GM18517 (cell line): ENCODE measurements around the gene ARID3C.
A peak's percentile ranks its signal among the peaks of the same experiment; 100 is the strongest.
"Not testable (repeated sequence)": the region's sequence is repeated elsewhere in the genome, so short reads cannot be mapped to it uniquely, and the experiment has no call there.

ENCODE experiments used
- ATAC-seq: cut with Tn5 transposase; IDR thresholded peaks from one replicate; pipeline ENCODE4 v1.9.1; 2021; ENCODE audit warnings: mild to moderate bottlenecking, moderate library complexity; ENCODE audit not compliant: unreplicated experiment

Gene ARID3C

DNA sequence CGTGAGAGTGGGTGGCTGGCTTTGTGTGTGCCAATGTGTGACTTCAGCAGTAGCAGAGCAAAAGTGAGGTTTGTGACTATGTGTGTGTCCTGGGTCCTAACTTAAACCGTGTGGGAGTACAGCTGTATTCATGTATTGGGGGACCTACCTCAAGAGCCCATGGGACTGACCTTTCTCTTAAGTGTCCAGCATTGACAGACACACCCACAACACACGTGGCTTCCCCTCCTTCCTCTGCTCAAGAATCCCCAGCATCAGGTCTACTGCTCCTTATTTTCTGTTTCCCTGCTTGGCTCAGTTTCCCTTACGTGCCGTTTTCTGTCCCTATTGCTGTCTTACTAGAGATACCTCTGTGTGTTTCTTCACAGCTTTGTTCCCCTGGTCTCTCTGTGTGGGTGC lies 23.7 kb upstream of the ARID3C start:
- no peak for ATAC-seq

DNA sequence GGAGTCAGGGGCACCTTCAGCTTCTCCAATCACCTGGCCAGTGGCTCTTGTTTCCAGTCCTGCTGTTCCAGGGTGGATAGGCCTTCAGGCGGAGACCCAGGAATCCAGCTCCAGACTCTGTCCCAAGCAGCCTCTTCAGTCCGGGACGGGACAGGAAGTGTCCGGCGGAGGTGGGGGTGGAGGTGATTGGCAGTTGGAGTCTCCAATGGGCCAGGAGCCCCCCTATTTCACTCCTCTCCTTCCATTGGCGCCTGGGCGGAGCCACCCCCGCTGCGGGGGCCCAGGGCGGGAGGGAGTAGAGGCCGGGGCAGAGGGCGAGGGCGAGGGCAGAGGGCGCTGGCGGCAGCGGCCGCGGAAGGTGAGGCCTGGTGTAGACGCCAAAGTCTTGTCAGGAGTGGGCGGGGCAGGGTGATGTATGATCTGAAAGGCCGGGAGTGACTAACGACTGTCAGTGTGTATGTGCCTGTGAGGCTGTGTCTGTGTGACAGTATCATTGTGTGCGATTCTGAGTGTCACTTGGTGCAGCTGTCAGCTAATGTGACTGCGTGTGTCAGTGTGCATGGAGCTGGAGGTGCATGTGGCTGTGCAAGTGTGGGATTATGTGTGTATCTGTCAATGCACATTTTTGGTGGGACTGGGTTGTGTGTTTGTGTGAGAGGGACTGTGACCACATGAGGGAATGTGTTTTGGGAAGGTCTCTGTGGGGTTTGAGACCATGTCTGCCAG lies 23.2 kb upstream of the ARID3C start, which contains the start of gene IL11RA:
TSS of gene IL11RA (plus strand) at position 310 of the 726 bp plus-strand sequence. CDS start 3,033 bp downstream, outside the sequence.
- ATAC-seq = no peak

DNA sequence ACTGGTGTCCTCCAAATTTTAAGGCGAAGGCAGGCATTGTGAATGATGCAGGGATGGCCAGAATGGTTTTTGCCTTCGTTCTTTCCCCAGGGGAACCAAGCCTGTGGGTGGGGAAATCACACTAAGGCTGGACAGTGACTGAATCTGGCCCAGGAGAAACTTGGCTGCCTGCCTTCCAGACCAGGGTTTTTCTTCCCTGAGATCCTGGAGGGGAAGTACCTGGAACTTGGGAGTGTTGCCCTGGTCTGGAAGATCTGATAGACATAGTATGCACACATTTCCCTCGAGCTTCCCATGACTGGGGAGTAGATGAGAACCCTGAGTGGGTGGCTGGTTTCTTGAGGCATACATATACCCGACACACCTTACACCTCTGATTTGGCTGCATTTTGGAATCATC lies 22.5 kb upstream of the ARID3C start:
- no peak for ATAC-seq

DNA sequence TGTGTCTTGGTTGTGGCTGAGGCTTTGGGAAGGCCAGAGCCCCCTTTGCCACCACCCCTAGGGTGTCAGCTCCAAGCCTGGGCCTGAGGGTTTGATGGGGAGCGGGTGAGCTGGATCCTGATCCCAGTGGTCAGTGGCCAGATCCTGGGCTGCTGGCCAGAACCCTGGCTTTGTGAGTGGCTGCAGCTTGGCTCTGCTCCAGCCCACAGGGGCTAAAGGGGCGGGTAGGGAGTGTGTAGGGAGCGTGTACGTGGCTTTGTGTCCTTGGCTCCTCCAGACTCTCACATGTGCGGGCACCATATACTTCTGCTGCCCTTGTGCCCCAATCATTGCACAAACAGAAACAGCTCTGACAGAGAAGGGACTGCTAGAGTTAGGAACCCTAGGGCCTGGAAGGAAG lies 21.9 kb upstream of the ARID3C start:
- ATAC-seq = no peak

DNA sequence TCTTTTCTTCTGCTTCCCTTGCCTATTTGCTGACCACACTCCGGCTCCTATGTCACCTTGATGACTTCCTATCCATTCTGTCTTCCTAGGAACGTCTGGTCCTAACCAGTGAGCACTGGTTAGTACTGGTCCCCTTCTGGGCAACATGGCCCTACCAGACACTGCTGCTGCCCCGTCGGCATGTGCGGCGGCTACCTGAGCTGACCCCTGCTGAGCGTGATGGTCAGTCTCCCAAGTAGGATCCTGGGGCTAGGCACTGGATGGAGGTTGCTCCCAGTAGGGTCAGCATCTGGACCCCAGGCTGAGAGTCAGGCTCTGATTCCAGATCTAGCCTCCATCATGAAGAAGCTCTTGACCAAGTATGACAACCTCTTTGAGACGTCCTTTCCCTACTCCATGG lies 19.8 kb upstream of the ARID3C start:
- no peak for ATAC-seq

DNA sequence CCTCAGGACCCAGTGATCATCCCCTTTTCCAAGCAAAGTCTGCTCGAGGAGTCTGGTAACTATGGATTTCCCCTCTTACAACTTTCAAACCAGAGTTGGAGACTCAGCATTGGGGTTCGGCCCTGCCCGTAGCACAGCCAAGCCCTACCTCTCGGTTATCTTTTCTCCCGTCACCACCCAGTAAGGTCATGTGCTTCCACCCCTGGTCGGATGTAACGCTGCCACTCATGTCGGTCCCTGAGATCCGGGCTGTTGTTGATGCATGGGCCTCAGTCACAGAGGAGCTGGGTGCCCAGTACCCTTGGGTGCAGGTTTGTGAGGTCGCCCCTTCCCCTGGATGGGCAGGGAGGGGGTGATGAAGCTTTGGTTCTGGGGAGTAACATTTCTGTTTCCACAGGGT lies 18.8 kb upstream of the ARID3C start:
- ATAC-seq = no peak

DNA sequence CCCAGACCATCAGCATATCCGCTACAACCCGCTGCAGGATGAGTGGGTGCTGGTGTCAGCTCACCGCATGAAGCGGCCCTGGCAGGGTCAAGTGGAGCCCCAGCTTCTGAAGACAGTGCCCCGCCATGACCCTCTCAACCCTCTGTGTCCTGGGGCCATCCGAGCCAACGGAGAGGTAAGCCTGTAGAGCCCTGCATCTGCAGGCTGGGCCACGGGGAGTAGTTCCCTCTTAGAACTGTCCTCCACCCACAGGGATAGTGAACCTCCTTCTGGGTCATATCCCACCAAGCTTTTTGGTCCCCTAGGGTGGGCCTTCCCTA lies 18.2 kb upstream of the ARID3C start:
- ATAC-seq = peak; percentile 15

DNA sequence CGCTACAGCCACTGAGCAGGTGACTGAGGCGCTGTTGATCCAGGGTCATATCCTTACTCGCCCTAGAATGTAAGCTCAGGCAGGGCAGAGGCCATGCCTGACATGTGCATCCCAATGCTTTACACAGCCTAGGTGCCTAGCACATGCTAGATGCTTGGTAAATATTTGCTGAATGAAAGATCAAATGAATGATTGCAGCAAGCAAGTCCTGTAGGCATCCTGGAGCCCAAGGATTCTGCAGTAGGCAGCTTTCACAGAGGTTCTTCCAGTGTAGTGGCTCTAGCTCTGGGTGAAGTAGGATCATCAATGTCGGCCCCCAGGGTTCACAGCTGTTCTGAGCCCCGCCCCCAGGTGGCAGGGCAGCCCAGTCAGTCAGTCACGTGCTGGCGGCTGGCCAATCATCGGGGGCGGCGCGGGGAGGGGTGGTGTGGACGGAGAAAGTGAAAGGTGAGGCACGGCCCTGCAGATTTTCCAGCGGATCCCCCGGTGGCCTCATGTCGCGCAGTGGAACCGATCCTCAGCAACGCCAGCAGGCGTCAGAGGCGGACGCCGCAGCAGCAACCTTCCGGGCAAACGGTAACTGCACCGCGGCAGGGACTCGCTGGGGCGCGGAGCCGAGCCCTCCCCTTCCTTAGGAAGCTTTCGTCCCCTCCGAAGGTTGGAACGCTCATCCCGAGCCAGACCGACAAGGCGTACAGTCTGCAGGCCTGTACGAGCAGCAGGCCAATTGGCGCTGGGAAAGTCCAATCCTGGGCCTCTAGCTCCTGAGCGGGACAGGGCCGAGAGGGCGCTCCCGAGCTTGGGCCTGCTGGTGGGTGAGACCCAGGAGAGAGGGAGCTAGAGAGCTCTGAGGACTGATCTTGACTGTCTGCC lies 17.6 kb upstream of the ARID3C start, which contains the start of gene GALT:
TSS of gene GALT (plus strand) at position 465 of the 873 bp plus-strand sequence. CDS start at position 495, 30 bp downstream.
- ATAC-seq = peak; percentile 78

DNA sequence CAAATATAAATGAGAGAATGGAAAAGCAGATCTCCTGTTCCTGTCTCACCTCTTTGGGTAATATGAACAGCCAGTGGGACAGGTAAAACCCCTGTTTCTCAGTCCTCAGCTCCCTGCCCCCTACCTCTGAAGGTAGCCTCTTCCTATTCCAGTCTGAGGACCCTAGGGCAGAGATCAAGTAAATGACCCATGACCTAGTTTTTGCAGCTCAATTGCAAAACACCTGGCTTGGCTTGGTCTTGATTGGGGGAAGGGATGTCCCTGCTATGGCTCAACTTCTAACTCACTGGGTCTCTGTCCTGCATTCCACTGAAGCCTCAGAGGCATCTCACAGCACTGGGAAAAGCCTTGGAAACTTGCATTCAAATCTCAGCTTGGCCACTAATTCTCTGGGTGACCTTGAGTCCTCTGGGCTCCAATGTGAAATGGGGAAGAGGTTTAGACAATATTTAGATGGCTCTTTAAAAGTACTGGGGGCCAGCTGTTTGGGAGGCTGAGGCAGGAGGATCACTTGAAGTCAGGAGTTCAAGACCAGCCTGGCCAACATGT lies 16.0 kb upstream of the ARID3C start:
- ATAC-seq = no peak

DNA sequence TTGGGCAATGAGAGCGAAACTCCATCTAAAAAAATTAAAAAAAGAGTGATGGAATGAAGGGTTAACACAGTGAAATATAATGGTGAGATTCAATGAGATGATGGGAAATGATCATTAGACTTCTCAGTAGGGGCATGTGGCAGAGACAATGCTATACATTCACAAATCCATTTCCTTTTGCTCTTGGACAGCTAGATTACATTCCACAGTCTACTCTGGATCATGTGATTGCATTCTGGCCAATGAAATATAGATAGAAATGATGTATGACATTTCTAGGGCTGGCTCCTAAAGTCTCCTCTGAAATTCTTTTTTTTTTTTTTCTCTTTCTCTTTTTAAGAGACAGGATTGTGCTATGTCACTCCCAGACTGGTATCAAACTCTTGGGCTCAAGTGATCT lies 13.8 kb upstream of the ARID3C start:
- no peak for ATAC-seq

DNA sequence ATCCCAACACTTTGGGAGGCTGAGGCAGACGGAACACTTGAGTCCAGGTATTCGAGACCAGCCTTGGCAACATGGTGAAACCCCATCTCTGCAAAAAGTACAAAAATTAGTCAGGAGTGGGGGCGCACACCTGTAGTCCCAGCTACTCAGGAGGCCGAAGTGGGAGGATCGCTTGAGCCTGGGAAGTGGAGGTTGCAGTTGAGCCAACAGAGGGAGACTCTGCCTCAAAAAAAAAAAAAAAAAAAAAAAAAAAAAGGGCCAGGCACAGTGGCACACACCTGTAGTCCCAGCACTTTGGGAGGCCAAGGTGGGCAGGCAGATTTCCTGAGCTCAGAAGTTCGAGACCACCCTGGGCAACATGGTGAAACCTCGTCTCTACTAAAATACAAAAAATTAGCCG lies 10.5 kb upstream of the ARID3C start:
- ATAC-seq = not testable (repeated sequence)

DNA sequence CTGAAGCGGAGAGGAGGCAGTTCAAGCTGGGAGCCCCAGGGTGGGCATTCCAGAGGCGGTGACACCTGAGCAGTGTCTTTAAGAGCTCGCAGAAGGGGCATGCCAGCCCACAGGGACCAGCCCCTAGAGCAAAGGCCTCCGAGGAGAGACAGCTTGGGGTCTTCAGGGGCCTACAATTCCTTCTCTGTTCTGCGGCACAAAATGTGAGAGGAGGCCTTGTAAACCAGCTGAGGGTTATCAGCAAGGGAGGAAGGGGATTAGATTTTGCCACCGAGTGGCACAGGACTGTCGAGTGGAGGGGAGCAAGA lies 9.2 kb upstream of the ARID3C start:
- no peak for ATAC-seq

DNA sequence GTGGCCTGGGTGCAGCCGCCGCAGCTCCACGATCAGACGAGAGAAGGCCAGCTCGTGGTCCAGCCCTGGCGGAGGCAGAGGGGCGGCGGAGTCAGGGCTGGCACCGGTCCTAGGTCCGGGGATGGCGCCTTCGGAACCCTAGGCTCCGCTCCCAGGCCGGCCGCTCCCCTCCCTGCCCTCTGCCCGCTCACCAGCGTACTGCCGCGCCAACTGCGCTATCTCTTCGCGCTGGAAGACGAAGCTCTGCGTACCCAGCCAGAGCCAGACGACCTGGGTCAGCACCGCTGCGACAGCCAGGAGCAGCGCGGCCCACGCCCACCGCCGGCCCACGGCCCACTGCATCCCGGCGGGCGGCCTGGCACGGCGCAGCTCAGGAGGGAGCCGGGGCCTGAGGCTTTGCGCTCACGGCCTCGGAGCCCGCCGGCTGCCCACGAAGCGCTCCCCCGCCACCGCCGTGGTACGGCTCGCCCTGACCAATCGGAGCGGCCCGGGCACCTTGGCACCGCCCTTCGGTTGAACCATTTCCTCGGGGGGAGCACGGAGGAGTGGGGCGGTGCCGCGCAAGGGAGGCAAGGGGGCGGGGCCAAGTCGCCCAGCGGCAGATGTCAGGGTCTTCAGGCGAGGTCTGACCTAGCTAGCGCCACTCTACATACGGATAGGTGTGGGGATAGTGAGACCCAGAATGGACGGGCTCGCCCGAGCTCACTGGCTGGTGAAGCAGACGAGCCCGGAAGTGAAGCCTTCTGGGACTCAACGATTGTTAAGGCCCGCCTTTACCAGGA lies 8.7 kb upstream of the ARID3C start, which contains the start of gene SIGMAR1:
TSS of gene SIGMAR1 (minus strand) at position 432 of the 782 bp plus-strand sequence. CDS start at position 342, 90 bp downstream.
- peak; percentile 80 for ATAC-seq

DNA sequence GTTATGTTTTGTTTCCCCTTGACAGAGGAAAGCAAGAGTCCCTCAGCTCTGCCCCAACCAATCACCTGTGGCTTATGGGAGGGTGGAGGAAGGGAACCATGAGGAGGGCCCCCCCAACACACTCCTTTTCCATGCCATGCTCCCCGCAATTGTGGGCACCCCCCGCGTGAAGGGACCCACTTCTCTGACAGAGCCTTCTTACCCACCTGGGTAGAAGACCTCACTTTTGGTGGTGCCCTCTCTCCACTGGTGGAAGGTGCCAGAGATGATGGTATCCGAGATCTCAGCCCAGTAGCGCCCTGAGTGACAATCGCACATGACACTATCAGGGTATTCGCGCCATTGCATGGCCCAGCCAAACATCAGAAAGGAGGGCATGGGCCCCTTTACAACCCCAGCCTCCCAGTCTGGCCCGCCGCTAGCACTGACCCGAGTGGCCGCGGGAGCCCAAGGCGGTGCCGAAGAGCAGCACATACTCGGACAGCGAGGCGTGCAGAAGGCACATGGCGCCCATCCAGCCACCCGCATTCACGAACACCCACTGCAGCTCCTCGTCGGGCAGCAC lies 8.0 kb upstream of the ARID3C start:
- peak; percentile 6 for ATAC-seq

DNA sequence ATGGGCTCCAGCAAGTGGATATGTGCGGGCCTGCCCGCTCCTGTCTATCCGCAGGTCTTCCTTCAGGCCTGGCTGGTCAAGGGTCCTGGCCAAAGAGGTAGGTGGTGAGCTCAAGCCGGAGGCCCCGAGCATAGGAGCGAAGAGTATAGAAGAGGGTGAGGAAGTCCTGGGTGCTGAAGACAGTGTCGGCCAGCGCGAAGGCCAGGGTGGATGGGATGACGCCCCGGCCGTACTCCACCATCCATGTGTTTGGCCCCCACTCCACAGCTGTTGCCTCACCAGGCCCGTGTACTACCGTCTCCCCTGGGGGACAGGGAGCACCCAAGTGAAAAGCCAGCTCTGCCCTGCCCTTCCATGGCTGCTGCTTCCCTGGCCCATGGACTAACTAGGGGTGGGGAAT lies 6.7 kb upstream of the ARID3C start:
- ATAC-seq = no peak

DNA sequence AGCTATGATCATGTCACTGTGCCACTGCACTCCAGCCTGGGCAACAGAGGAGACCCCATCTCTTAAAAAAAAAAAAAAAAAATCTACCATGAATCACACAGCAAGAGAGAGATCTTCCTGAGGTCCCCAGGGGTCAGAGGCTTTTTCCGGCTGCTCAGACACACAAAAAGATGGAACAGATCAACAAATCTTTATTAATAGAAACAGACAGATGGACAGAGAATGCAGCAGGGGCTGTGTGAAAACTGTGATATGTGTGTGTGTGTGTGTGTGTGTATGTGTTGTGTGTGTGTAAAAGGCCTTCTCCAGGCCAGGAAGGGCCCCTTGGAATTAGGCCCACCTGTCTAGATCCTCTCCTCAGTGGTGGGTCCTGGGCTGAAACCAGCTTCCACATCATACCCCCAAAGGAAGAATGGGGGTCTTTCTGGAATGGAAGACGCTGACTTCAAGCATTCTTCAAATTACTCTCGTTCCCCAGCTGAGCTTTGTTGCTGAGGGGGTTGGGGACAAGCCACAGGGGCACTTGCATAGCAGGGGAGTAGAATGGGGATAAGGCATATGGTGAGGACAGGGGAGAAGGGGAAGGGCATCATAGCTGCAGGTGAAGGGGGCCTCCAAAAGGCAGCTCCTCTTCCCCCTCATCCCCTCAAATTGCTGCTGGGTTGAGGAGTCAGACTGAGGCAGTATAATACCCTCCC lies 5.8 kb upstream of the ARID3C start:
- no peak for ATAC-seq

DNA sequence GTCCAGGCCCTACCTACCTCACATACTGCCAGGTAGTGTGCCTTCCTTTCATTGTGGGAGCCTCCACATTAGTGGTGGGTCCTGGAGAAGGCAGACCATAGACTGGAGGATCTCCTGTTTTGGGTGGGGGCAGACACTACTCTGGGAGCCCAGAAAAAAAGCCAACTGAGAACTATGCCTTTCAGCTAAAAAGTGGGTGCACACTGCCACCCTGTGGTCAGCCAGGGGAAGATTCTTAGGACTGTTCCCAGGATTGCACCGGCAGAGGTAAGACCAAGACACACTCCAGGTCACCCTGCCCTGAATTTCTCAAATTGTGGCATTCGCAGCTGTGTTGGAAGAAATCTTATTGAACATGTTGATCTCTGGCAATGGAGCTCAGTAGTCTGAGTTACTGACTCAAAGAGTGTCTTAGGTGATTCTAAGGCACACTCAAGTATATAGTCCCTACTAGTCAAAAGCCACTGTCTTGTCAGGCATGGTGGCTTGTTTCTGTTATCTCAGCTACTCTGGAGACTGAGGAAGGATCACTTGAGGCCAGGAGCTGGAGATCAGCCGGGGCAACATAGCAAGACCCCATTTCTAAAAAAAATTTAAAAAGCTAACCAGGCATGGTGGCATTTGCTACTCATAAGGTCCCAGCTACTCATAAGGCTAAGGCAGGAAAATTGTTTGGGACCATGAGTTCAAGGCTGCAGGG lies 5.1 kb upstream of the ARID3C start:
- ATAC-seq = peak; percentile 33

DNA sequence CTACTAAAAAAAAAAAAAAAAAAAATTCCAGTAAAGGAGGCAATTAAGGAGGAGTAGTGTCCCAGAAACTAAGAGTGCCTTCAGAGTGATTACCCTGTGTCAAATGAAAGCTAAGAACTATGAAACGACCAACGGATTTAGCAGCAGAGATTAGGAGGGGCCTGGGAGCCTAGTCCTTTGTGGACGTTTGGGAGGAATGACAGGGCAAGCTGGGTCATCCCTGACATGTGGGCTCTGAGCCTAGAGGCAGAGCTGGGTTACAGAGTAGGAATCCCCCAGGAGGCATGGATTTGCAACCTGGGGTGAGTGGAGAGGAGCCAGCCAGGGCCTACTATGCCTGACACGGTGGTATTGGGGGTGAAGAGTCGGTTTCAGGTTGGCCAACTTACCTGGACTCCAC lies 4.3 kb upstream of the ARID3C start:
- no peak for ATAC-seq

DNA sequence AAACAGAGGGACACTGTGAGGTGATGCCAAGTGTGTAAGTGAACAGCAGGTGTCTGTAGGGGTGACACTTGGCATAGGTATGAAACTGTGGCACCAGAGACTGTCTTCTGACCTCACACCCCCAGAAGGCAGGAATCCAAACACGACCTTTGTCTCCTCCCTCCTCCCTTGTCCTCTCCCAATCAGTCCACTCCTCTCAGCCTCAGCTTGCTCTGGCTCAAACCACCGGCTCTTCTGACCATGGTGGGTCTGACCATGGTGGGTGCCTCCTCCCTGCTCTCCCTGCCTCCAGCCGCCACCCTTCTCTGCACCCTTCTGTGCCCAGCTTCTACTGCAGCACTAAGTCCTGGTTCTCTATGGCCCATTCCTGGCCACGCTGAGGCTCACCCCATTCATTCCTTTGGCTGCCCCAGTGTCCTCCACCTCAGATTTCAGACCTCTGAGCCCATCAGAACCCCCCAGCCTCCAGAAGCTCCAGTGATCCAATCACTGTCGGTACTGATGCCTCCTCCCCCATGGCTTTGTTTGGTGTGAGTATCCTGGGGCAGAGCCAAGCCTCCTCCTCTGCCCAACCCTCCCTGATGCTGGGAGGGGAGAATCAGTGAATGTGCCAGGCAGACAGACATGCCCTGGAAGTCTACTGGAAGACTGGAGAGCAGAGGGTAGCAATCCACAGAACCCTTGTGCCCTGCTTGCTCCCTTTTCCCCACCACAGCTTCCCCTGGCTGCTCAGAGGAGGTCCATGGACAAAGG lies 1.7 kb upstream of the ARID3C start:
- no peak for ATAC-seq
